SK-N-SH (cell line): ENCODE results near the gene RPS19. TPM values are rescaled to one million over a fixed set of nuclear protein-coding genes. Genes with fewer than 3 reads are reported as not detected.

Source experiments
- CTCF ChIA-PET: fragments of 300-600, 350-600 bp; formaldehyde crosslinking; extraction: SDS; loops from one replicate; lab custom pipeline; 2021; lab: Yijun Ruan, JAX
- POLR2A ChIA-PET: fragments of 350-600 bp; sonication (Branson Sonifier 250); formaldehyde crosslinking; extraction: SDS; loops from one replicate; lab custom pipeline; 2020; ENCODE audit warnings: antibody characterized with exemption, inconsistent platforms; lab: Yijun Ruan, JAX
- DNase-seq: peaks from one replicate; pipeline ENCODE4 v3.0.0; 2012
- H2AFZ ChIP-seq: fragments of 200-600 bp; sonication (generic); 2 replicates; pipeline ENCODE4 v1.8.1; 2016; ENCODE audit warnings: antibody characterized with exemption, mild to moderate bottlenecking, low read depth
- H3F3A ChIP-seq: fragments of 200-600 bp; sonication (generic); replicated peaks from 2 replicates; pipeline ENCODE3; 2016; ENCODE audit warnings: antibody characterized with exemption, mild to moderate bottlenecking; ENCODE audit not compliant: insufficient read depth
- H3K27ac ChIP-seq, 2 experiments: fragments of 200-500 bp in 1 of 2; fragments of 200-600 bp in 1 of 2; sonication (Bioruptor generic) in 1 of 2; sonication (generic), shearing (Covaris generic) in 1 of 2; 2 replicates each; pipeline versions ENCODE4 v1.5.1 to v1.6.1; 2014 to 2016; ENCODE audit warnings: low read depth in 2 of 2, inconsistent platforms in 1 of 2, low read length in 1 of 2, mild to moderate bottlenecking in 1 of 2, mixed read lengths in 1 of 2
- H3K27me3 ChIP-seq: fragments of 200-600 bp; sonication (generic), shearing (Covaris generic); 2 replicates; pipeline ENCODE4 v1.6.1; 2016; ENCODE audit warnings: mixed run types; ENCODE audit not compliant: insufficient read depth
- H3K36me3 ChIP-seq, 2 experiments: fragments of 200-500 bp in 1 of 2; fragments of 200-600 bp in 1 of 2; sonication (Bioruptor generic) in 1 of 2; sonication (generic) in 1 of 2; replicated peaks in 1 of 2; 2 replicates each; pipeline versions ENCODE3 to v1.5.1; 2014 to 2016; ENCODE audit warnings: low read length in 1 of 2, mild to moderate bottlenecking in 1 of 2; ENCODE audit not compliant: insufficient read depth in 2 of 2, control insufficient read depth in 1 of 2
- H3K4me1 ChIP-seq, 2 experiments: fragments of 200-500 bp in 1 of 2; fragments of 200-600 bp in 1 of 2; sonication (Bioruptor generic) in 1 of 2; sonication (generic), shearing (Covaris generic) in 1 of 2; 2 replicates each; pipeline versions ENCODE4 v1.5.1 to v1.6.1; 2014 to 2016; ENCODE audit warnings: low read depth in 1 of 2, low read length in 1 of 2, mixed run types in 1 of 2; ENCODE audit not compliant: insufficient read depth in 2 of 2, control insufficient read depth in 1 of 2
- H3K4me2 ChIP-seq: fragments of 200-600 bp; sonication (generic), shearing (Covaris generic); 2 replicates; pipeline ENCODE4 v1.6.1; 2017; ENCODE audit warnings: mixed run types
- H3K4me3 ChIP-seq, 2 experiments: fragments of 200-500 bp in 1 of 2; fragments of 200-600 bp in 1 of 2; sonication (Bioruptor generic) in 1 of 2; sonication (generic), shearing (Covaris generic) in 1 of 2; 2 replicates each; pipeline versions ENCODE4 v1.5.1 to v1.8.1; 2014 to 2016; ENCODE audit warnings: low read depth in 2 of 2, inconsistent platforms in 1 of 2, low read length in 1 of 2, mild to moderate bottlenecking in 1 of 2, mixed read lengths in 1 of 2, moderate library complexity in 1 of 2
- H3K79me2 ChIP-seq: fragments of 200-600 bp; sonication (generic); 2 replicates; pipeline ENCODE4 v1.8.1; 2017; ENCODE audit warnings: mild to moderate bottlenecking; ENCODE audit not compliant: insufficient read depth
- H3K9ac ChIP-seq: fragments of 200-600 bp; sonication (generic); 2 replicates; pipeline ENCODE4 v1.6.1; 2017; ENCODE audit warnings: mixed run types
- H3K9me2 ChIP-seq: fragments of 200-600 bp; sonication (generic); 2 replicates; pipeline ENCODE4 v1.6.1; 2017; ENCODE audit warnings: mixed run types
- H3K9me3 ChIP-seq: fragments of 200-600 bp; sonication (generic); 2 replicates; pipeline ENCODE4 v1.6.1; 2017; ENCODE audit warnings: mixed run types, mild to moderate bottlenecking, moderate library complexity
- H4K20me1 ChIP-seq: fragments of 200-600 bp; sonication (generic); 2 replicates; pipeline ENCODE4 v1.6.1; 2017; ENCODE audit warnings: mild to moderate bottlenecking, mixed run types; ENCODE audit not compliant: insufficient read depth
- CHD2 ChIP-seq: fragments of 150-350 bp; IDR thresholded peaks from 2 replicates; pipeline ENCODE4 v1.6.1; 2018; ENCODE audit warnings: low read length; ENCODE audit not compliant: partially characterized antibody
- FOXM1 ChIP-seq: IDR thresholded peaks from 2 replicates; pipeline ENCODE4 v1.4.0; 2012; ENCODE audit warnings: low read depth, mild to moderate bottlenecking
- RAD21 ChIP-seq: IDR thresholded peaks from 2 replicates; pipeline ENCODE4 v1.6.1; 2012; ENCODE audit warnings: mild to moderate bottlenecking, low read length
- REST ChIP-seq: IDR thresholded peaks from 2 replicates; pipeline ENCODE4 v1.6.1; 2012; ENCODE audit warnings: mild to moderate bottlenecking, low read depth, low read length, moderate library complexity
- TAF1 ChIP-seq: IDR thresholded peaks from 2 replicates; pipeline ENCODE4 v1.6.1; 2012; ENCODE audit warnings: low read depth, mild to moderate bottlenecking, low read length, moderate library complexity, borderline replicate concordance
- TCF12 ChIP-seq: IDR thresholded peaks from 2 replicates; pipeline ENCODE4 v1.4.0; 2012
- YY1 ChIP-seq: IDR thresholded peaks from 2 replicates; pipeline ENCODE4 v1.4.0; 2012; ENCODE audit warnings: low read depth, mild to moderate bottlenecking
- WGBS: methylation state at CpG from one replicate; pipeline ENCODE4 v1.1.6; 2017; ENCODE audit warnings: low lambda C conversion rate; 5-methylcytosine and 5-hydroxymethylcytosine counted together
- polyA plus RNA-seq, 3 experiments: library from polyadenylated mRNA; depleted of rRNA; stranded (reverse); fragments of >200 nt; gene quantifications; 2 replicates each; pipeline ENCODE4 v1.2.3, GENCODE V29; 2012
- TF ChIP-seq, protein P1 (sequence below): IDR thresholded peaks from 2 replicates; pipeline ENCODE4 v1.4.0; 2012; ENCODE audit warnings: low read depth

The RPS19 gene
- polyA plus RNA-seq, 1 of the 3 experiments (the other 2 are of a cell fraction) = 2,819 TPM

DNA sequence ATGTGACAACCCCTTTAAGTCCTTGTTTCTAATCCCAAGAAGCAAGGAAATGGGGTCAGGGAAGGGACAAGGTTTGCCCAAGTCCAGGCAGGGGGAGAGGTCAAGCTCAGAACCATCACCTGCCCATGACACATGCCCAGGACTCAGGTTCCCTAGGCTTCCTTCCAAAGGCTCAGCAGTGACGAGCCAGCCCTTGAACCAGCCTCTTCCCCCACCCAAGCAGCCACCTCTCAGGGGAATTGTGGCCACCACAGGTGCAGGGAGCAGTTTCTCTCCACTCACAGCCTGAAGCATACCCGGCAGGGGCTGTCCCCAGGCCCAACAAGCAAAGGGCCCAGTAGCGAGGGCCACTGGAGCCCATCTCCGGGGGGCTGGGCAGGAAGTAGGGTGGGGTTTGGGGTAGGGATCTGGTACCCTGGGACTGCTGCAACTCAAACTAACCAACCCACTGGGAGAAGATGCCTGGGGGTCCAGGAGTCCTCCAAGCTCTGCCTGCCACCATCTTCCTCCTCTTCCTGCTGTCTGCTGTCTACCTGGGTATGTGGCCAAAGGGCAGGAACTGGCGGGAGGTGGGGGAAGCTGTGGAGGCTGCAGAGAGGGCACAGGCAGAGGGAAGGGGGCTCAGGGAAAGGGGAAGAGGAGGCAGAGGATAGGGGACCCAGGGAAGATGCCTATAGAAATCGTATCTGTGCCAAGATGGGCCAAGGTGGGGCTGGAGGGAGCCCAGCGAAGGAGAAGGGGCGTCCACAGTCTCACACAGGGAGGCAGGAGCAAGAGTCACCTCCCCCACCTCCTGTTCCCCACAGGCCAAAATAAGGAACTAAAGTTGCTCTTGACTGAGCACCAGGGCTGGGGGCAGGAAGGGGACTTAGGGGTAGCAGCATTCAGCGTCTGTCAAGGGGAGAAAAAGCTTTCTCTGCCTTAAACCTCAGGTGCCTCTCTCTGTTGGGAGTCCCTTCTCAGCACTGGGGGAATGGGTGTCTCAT lies 17.1 kb downstream of the RPS19 start, which contains the start of gene CD79A:
CD79A (plus strand) TSS at position 433 of the 986 bp plus-strand sequence; CDS start at position 459, 26 bp downstream.
- no peak for DNase-seq
- H3K4me3 ChIP-seq = no peak within 1 kb of the TSS
- H3K4me1 ChIP-seq = peaks cover 0 to 5% of the 10 kb centered on the region in 2 experiments; a peak in 1 of 4 replicates
- H3K9me2 ChIP-seq = no peaks in the 10 kb centered on the region
- no peak within 1 kb of the TSS for H3K4me2 ChIP-seq
- H3F3A ChIP-seq = peaks cover 35% of the 10 kb centered on the region
- no peaks in the 10 kb centered on the region for H3K27me3 ChIP-seq
- H3K27ac ChIP-seq = no peak within 1 kb of the TSS
- 80% methylated on average over 9 of the region's 9 CpGs for WGBS
- H3K9ac ChIP-seq = no peak within 1 kb of the TSS
- peaks cover 0 to 2% of the 10 kb centered on the region in 2 experiments for H3K36me3 ChIP-seq
- no peaks in the 10 kb centered on the region for H3K9me3 ChIP-seq
- H4K20me1 ChIP-seq = peaks cover 13% of the 10 kb centered on the region; the same call in 1 of the 2 replicates
- no peak for TF ChIP-seq YY1
- TF ChIP-seq CHD2 = no peak
- no peak for TF ChIP-seq TCF12
- TF ChIP-seq, protein P1, sequence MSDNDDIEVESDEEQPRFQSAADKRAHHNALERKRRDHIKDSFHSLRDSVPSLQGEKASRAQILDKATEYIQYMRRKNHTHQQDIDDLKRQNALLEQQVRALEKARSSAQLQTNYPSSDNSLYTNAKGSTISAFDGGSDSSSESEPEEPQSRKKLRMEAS = no peak
- no peak for TF ChIP-seq REST
- no peak for TF ChIP-seq RAD21
- POLR2A ChIA-PET = interaction anchor here (0.9 kb wide), 1 partner anchor 17 kb away, joined by 4 read pairs; the partner anchor contains the start of gene RPS19
- CTCF ChIA-PET = interaction anchor here (0.7 to 1.0 kb wide), 2 partner anchors 74 to 151 kb away, joined by 3 read pairs; no protein-coding TSS in a partner anchor
- H3K79me2 ChIP-seq = no peaks in the 10 kb centered on the region
- no peak within 1 kb of the TSS for H2AFZ ChIP-seq

GRCh38 chr19:41877916-41878905 lies 18.2 kb downstream of the RPS19 start:
- ChIA-PET POLR2A (no interaction called here), CTCF (no interaction called here)
- Histone ChIP-seq H3K4me2 (no peak overlapping the region), H3K79me2 (no peaks in the 10 kb centered on the region), H3K9me2 (no peaks in the 10 kb centered on the region), H3K36me3 (no peaks in the 10 kb centered on the region), H3K9me3 (no peaks in the 10 kb centered on the region), H3F3A (peaks cover 31% of the 10 kb centered on the region), H2AFZ (no peak overlapping the region), H3K9ac (no peak overlapping the region), H3K27me3 (no peaks in the 10 kb centered on the region), H3K27ac (no peak overlapping the region), H3K4me3 (no peak overlapping the region), H4K20me1 (peaks cover 2% of the 10 kb centered on the region; the same call in 1 of the 2 replicates), H3K4me1 (peaks cover 0 to 5% of the 10 kb centered on the region in 2 experiments; a peak in 1 of 4 replicates)
- WGBS = 82% methylated on average over 16 of the region's 17 CpGs
- DNase-seq = no peak
- no peak for TF ChIP-seq TAF1
- no peak for TF ChIP-seq FOXM1
- TF ChIP-seq, all 33 proteins: peak for 0
